HEK293 (cell line): ENCODE data around the gene HES7.

Experiments
- CTCF ChIA-PET: fragments of 350-600 bp; formaldehyde crosslinking; extraction: SDS; loops from one replicate; lab custom pipeline; 2021; ENCODE audit warnings: antibody characterized with exemption; lab: Yijun Ruan, JAX
- POLR2A ChIA-PET: fragments of 300-600 bp; formaldehyde crosslinking; extraction: SDS; loops from one replicate; lab custom pipeline; 2020; ENCODE audit warnings: antibody characterized with exemption, inconsistent platforms; lab: Yijun Ruan, JAX
- H3K27ac ChIP-seq: fragments of 200-500 bp; sonication (Bioruptor generic); 2 replicates; pipeline ENCODE4 v1.5.1; 2014; ENCODE audit warnings: low read depth, low read length, control low read depth, inconsistent platforms; ENCODE audit errors: extremely low read depth
- H3K36me3 ChIP-seq, 2 experiments: fragments of 200-500 bp in 1 of 2; sonication (Bioruptor generic) in 1 of 2; 1 replicate in 1 of 2; 2 replicates in 1 of 2; pipeline ENCODE4 v1.5.1; 2014 to 2017; ENCODE audit warnings: inconsistent platforms in 2 of 2, low read length in 2 of 2; ENCODE audit not compliant: control insufficient read depth in 2 of 2, insufficient read depth in 1 of 2
- H3K4me1 ChIP-seq: fragments of 200-500 bp; sonication (Bioruptor generic); 2 replicates; pipeline ENCODE4 v1.5.1; 2014; ENCODE audit warnings: mild to moderate bottlenecking, low read length, inconsistent platforms; ENCODE audit not compliant: control insufficient read depth, insufficient read depth
- H3K4me3 ChIP-seq: 2 replicates; pipeline ENCODE4 v1.5.1; 2011; ENCODE audit warnings: low read depth, mild to moderate bottlenecking, control low read depth, low read length, moderate library complexity
- H3K9me3 ChIP-seq: fragments of 200-500 bp; sonication (Bioruptor generic); 2 replicates; pipeline ENCODE4 v1.5.1; 2014; ENCODE audit warnings: low read depth, low read length, inconsistent platforms; ENCODE audit not compliant: control insufficient read depth, insufficient read depth
- PBX3 ChIP-seq: sonication (generic); formaldehyde crosslinking; IDR thresholded peaks from 2 replicates; pipeline ENCODE4 v1.8.1; 2022; ENCODE audit warnings: mild to moderate bottlenecking, moderate library complexity, missing genetic modification reagents
- PRDM4 ChIP-seq: fragments of 450-650 bp; formaldehyde crosslinking; IDR thresholded peaks from 2 replicates; pipeline ENCODE4 v1.5.1; 2017; ENCODE audit warnings: missing biosample characterization, missing genetic modification characterization
- REST ChIP-seq: fragments of 450-650 bp; formaldehyde crosslinking; IDR thresholded peaks from 2 replicates; pipeline ENCODE4 v1.5.1; 2016; ENCODE audit warnings: missing biosample characterization, missing genetic modification characterization
- SP3 ChIP-seq: fragments of 450-650 bp; formaldehyde crosslinking; IDR thresholded peaks from 2 replicates; pipeline ENCODE4 v1.5.1; 2016; ENCODE audit warnings: missing biosample characterization, missing genetic modification characterization
- ZBTB48 ChIP-seq: fragments of 450-650 bp; formaldehyde crosslinking; IDR thresholded peaks from 2 replicates; pipeline ENCODE4 v1.5.1; 2016; ENCODE audit warnings: missing biosample characterization, missing genetic modification characterization
- ZNF155 ChIP-seq: fragments of 450-650 bp; formaldehyde crosslinking; IDR thresholded peaks from 2 replicates; pipeline ENCODE4 v1.5.1; 2016; ENCODE audit warnings: missing biosample characterization, missing genetic modification characterization
- ZNF214 ChIP-seq: fragments of 450-650 bp; formaldehyde crosslinking; IDR thresholded peaks from 2 replicates; pipeline ENCODE4 v1.5.1; 2017; ENCODE audit warnings: missing biosample characterization, mild to moderate bottlenecking, missing genetic modification characterization, borderline replicate concordance
- ZNF335 ChIP-seq: fragments of 450-650 bp; formaldehyde crosslinking; conservative IDR thresholded peaks from 2 replicates; pipeline ENCODE4 v1.5.1; 2016; ENCODE audit warnings: missing biosample characterization, missing genetic modification characterization
- ZNF354C ChIP-seq: fragments of 450-650 bp; formaldehyde crosslinking; IDR thresholded peaks from 2 replicates; pipeline ENCODE4 v1.5.1; 2016; ENCODE audit warnings: missing biosample characterization, missing genetic modification characterization, low read depth, borderline replicate concordance
- ZNF423 ChIP-seq: fragments of 450-650 bp; formaldehyde crosslinking; IDR thresholded peaks from 2 replicates; pipeline ENCODE4 v1.5.1; 2016; ENCODE audit warnings: missing biosample characterization, missing genetic modification characterization
- ZNF433 ChIP-seq: fragments of 450-650 bp; formaldehyde crosslinking; IDR thresholded peaks from 2 replicates; pipeline ENCODE4 v1.5.1; 2016; ENCODE audit warnings: missing biosample characterization, missing genetic modification characterization, low read depth
- ZNF664 ChIP-seq: fragments of 450-650 bp; formaldehyde crosslinking; IDR thresholded peaks from 2 replicates; pipeline ENCODE4 v1.5.1; 2016; ENCODE audit warnings: missing biosample characterization, missing genetic modification characterization
- ZNF747 ChIP-seq: fragments of 450-650 bp; formaldehyde crosslinking; IDR thresholded peaks from 2 replicates; pipeline ENCODE4 v1.5.1; 2016; ENCODE audit warnings: missing biosample characterization, missing genetic modification characterization

Gene HES7

GRCh38 chr17:8103549-8103948 lies 20.4 kb downstream of the HES7 start (continued):
- TF ChIP-seq PRDM4 (tag by site-specific recombination) (no peak), ZNF354C (no peak), ZNF747 (tag by site-specific recombination) (no peak), ZNF214 (tag by site-specific recombination) (no peak)
- TF ChIP-seq, all 188 proteins: peak for 0

GRCh38 chr17:8101721-8102120 lies 22.2 kb downstream of the HES7 start:
- ChIA-PET CTCF (interaction anchor here (0.5 to 16.9 kb wide), 9 partner anchors 8 to 323 kb away, joined by 3 to 561 read pairs (median 4); partner anchors contain the start of genes ALOX12B and ALOXE3), POLR2A (interaction anchor here (0.9 kb wide), 1 partner anchor 9 kb away, joined by 3 read pairs; no protein-coding TSS in a partner anchor)
- Histone ChIP-seq H3K27ac (no peak overlapping the region), H3K9me3 (no peaks in the 10 kb centered on the region), H3K36me3 (no peaks in the 10 kb centered on the region), H3K4me1 (no peaks in the 10 kb centered on the region), H3K4me3 (no peak overlapping the region)
- TF ChIP-seq ZBTB48 (tag by site-specific recombination): no peak
- no peak for TF ChIP-seq REST
- no peak for TF ChIP-seq PBX3 (CRISPR knock-in tag)
- no peak for TF ChIP-seq ZNF335 (tag by site-specific recombination)
- no peak for TF ChIP-seq SP3 (tag by site-specific recombination)
- TF ChIP-seq ZNF433 (tag by site-specific recombination): no peak

GRCh38 chr17:8100763-8101162 lies 23.1 kb downstream of the HES7 start:
- TF ChIP-seq ZNF155 (tag by site-specific recombination) (no peak), ZNF423 (tag by site-specific recombination) (no peak), ZNF664 (tag by site-specific recombination) (peak; percentile 92)
- H3K36me3 ChIP-seq: no peaks in the 10 kb centered on the region
- H3K9me3 ChIP-seq: no peaks in the 10 kb centered on the region
- no peaks in the 10 kb centered on the region for H3K4me1 ChIP-seq
- no peak overlapping the region for H3K27ac ChIP-seq
- ChIA-PET CTCF (interaction anchor here (0.6 to 16.9 kb wide), 9 partner anchors 9 to 485 kb away, joined by 3 to 561 read pairs (median 4); partner anchors contain the start of genes ALOX12B and ALOXE3), POLR2A (interaction anchor here (0.8 kb wide), 1 partner anchor 18 kb away, joined by 6 read pairs; no protein-coding TSS in a partner anchor)
- H3K4me3 ChIP-seq: no peak overlapping the region
